Colonic mucosa (tissue), 4 donors: ENCODE measurements around the gene WDFY4. TPM values are rescaled to one million over a fixed set of nuclear protein-coding genes. Genes with fewer than 3 reads are reported as not detected.

Experiments
- DNase-seq: peaks from one replicate; pipeline ENCODE4 v3.0.0-alpha.2; 2020
- H3K27ac ChIP-seq: fragments of 200-600 bp; one replicate; pipeline ENCODE4 v1.8.0; 2021
- H3K27me3 ChIP-seq: fragments of 200-600 bp; one replicate; pipeline ENCODE4 v1.8.0; 2021
- H3K36me3 ChIP-seq: fragments of 200-600 bp; one replicate; pipeline ENCODE4 v1.8.0; 2021
- H3K4me1 ChIP-seq: fragments of 200-600 bp; one replicate; pipeline ENCODE4 v1.8.0; 2021; ENCODE audit warnings: mild to moderate bottlenecking
- H3K4me3 ChIP-seq: fragments of 200-600 bp; one replicate; pipeline ENCODE4 v1.8.0; 2021
- H3K9ac ChIP-seq, 2 donors: one replicate each; pipeline ENCODE4 v1.7.0; 2013; ENCODE audit warnings: control low read depth in 2 of 2, low read depth in 2 of 2, low read length in 2 of 2
- H3K9me3 ChIP-seq: fragments of 200-600 bp; one replicate; pipeline ENCODE4 v1.8.0; 2021
- CTCF ChIP-seq: fragments of 200-600 bp; IDR thresholded peaks from one replicate; pipeline ENCODE4 v1.8.0; 2022; ENCODE audit warnings: antibody characterized with exemption, mild to moderate bottlenecking
- intact Hi-C: fragments of 100-400 bp; cut with DNase I; formaldehyde crosslinking; loops from one replicate; pipeline ENCODE4 v1.14.1; 2022
- total RNA-seq, 2 donors: library from RNA; stranded (reverse); fragmentation: NEBNext Ultra II Directional in 1 of 2; extraction: Animal tissue kit (Norgen Biotek cat#: 25700) in 1 of 2; gene quantifications; one replicate each; pipeline ENCODE4 v1.2.1, GENCODE V29; 2021
- donor health status: healthy.
- donor health status: DM: no; HTN: no; CAD: no.
- donor health status: DM: no; HTN: no; CAD: no.

The WDFY4 gene
- total RNA-seq, 2 donors from 2014 or later, result 1.5 to 1.6 TPM

- Histone ChIP-seq H3K4me3 (no peak overlapping the region), H3K9ac (no peak overlapping the region), H3K27ac (no peak overlapping the region), H3K36me3 (no peaks in the 10 kb centered on the region), H3K9me3 (no peaks in the 10 kb centered on the region), H3K4me1 (no peaks in the 10 kb centered on the region), H3K27me3 (no peaks in the 10 kb centered on the region)
- no peak for DNase-seq
- no peak for TF ChIP-seq CTCF
- intact Hi-C loops, result no loop called here
These were observed 14.4 kb downstream of the WDFY4 start for GRCh38 chr10:48699011-48699627.

GRCh38 chr10:48700071-48700470, 15.4 kb downstream of the WDFY4 start:
- no peaks in the 10 kb centered on the region for H3K36me3 ChIP-seq
- H3K27ac ChIP-seq, result no peak overlapping the region
- H3K4me1 ChIP-seq, result no peaks in the 10 kb centered on the region
- intact Hi-C loops, result no loop called here
- TF ChIP-seq CTCF, result no peak
- H3K9ac ChIP-seq, result no peak overlapping the region
- DNase-seq, result no peak
- H3K9me3 ChIP-seq, result no peaks in the 10 kb centered on the region
- no peaks in the 10 kb centered on the region for H3K27me3 ChIP-seq
- no peak overlapping the region for H3K4me3 ChIP-seq

GRCh38 chr10:48700493-48700892, 15.8 kb downstream of the WDFY4 start:
- no peak for TF ChIP-seq CTCF
- Histone ChIP-seq H3K9ac (no peak overlapping the region), H3K27ac (no peak overlapping the region), H3K9me3 (no peaks in the 10 kb centered on the region), H3K4me3 (no peak overlapping the region), H3K36me3 (no peaks in the 10 kb centered on the region), H3K27me3 (no peaks in the 10 kb centered on the region), H3K4me1 (no peaks in the 10 kb centered on the region)
- intact Hi-C loops, result no loop called here
- no peak for DNase-seq

- DNase-seq, result peak; percentile 79
- H3K4me3 ChIP-seq, result no peak overlapping the region
- no peak for TF ChIP-seq CTCF
- no peaks in the 10 kb centered on the region for H3K4me1 ChIP-seq
- no peaks in the 10 kb centered on the region for H3K9me3 ChIP-seq
- H3K27ac ChIP-seq, result no peak overlapping the region
- intact Hi-C loops, result no loop called here
- H3K27me3 ChIP-seq, result no peaks in the 10 kb centered on the region
- no peaks in the 10 kb centered on the region for H3K36me3 ChIP-seq
- no peak overlapping the region for H3K9ac ChIP-seq
These were observed 16.6 kb downstream of the WDFY4 start for GRCh38 chr10:48701139-48701901.

GRCh38 chr10:48701941-48702340, 17.3 kb downstream of the WDFY4 start:
- no peaks in the 10 kb centered on the region for H3K27me3 ChIP-seq
- no peaks in the 10 kb centered on the region for H3K4me1 ChIP-seq
- no peaks in the 10 kb centered on the region for H3K36me3 ChIP-seq
- no peak for TF ChIP-seq CTCF
- no peaks in the 10 kb centered on the region for H3K9me3 ChIP-seq
- intact Hi-C loops, result no loop called here
- no peak overlapping the region for H3K4me3 ChIP-seq
- H3K27ac ChIP-seq, result no peak overlapping the region
- no peak for DNase-seq
- no peak overlapping the region for H3K9ac ChIP-seq
